Measurements from ENCODE around the gene MDN1.
A peak's percentile ranks its signal among the peaks of the same experiment; 100 is the strongest.
"Not testable (repeated sequence)": the region's sequence is repeated elsewhere in the genome, so short reads cannot be mapped to it uniquely, and the experiment has no call there.

MDN1 gene

DNA sequence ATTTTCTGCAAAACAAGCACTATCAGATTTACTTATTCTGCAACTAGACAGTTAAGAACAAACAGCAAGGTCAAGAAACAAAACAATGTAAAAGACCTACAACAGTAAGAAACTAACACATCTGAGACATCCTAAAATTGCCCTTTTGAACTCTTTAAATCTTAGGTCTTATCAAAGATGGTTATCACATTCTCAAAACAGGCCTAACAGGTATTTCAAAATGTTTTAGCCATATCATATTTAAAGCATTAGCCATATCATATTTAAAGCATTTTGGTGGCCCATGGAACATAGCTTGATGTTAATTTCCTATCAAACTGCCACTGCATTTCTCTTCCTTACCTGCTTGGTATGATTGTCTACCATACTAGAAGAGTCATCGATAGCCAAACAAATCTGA is 169.9 kb downstream of the MDN1 start:
- no peak for DNase-seq (ENCODE audit: low spot score)

DNA sequence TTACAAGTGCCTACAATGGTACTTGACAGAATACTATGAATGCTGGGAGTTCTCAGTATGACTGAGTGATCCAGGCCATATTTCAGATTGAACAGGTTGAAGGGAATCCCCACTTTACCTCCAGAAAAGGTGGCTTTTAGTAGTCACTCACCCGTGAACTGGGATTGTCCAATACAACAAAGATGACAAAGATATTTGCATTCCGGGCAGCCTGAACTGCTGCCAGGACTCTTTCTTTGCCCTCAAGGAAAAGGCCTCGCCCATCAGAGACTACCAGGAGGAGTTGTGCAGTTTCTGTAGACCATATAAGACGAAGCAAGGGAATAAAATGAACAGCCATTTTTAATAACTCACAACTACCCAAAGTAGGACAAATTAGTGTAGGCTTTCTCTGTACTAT is 174.7 kb downstream of the MDN1 start:
- DNase-seq (ENCODE audit: low spot score) = no peak

DNA sequence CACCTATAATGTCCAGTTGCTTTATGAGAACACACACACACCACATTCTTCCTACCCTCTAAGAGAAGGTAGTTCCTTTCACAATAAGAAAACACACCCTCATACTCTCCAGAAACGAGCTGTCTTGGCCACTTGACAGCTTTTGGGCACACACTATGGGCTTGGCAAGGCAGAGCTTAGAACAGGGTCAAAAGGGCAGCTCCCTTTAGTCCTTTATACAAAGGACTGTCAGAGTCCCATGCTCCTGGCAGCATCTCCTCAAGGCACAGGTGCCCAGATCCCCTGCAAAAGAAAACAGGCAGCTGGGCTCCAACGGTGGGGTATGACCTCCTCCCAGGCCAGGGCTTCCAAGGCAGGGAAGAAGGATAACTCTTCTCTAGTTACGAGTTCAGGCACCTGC is 176.2 kb downstream of the MDN1 start:
- no peak for DNase-seq (ENCODE audit: low spot score)

DNA sequence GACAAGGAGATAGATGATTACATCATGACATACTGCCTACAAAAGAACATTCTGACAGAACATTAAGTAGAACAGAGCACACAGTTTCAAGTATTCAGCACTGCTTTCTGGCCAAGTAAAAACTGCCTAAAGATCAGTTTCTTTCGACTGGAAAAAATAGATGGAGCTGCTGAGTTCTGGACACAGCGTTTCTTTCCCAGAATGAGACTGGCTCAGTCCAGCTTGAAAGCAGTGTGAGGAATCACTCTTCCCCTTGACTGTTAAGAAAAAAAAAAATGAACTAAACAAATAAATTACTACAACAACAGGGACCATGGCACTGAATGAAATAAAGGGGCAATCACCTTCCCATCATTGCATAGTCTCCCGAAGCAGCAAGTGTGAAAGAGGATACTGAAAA is 176.6 kb downstream of the MDN1 start:
- no peak for DNase-seq (ENCODE audit: low spot score)

DNA sequence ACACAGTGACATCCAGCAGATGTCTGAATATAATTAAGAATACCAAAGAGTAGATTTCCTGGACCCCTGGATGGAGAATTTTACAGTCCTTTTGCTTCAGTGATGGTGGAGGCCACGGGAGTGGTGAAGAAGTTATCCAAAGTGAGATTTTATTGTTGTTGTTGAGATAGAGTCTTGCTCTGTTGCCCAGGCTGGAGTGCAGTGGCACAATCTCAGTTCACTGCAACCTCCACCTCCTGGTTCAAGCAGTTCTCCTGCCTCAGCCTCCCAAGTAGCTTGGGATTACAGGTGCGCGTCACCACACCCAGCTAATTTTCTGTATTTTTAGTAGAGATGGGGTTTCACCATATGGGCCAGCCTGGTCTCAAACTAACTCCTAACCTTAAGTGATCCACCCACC is 178.0 kb downstream of the MDN1 start:
- not testable (repeated sequence) for DNase-seq (ENCODE audit: low spot score)

DNA sequence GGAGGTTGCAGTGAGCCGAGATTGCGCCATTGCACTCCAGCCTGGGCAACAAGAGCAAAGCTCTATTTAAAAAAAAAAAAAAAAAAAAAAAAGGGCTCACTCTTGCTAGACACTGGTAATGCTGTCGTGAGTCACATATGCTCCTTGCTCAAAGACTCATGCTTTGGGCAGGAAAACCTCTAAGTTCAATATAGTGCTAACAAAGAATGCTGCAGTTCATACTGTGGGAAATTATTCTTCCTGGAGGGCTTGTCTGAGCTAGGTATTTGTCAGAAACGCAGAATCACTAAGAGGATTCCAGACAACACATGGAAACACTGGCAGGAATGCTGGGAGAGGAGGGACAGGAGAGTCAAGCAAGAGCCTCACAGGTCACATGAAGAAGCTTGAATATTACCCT is 178.8 kb downstream of the MDN1 start:
- no peak for DNase-seq (ENCODE audit: low spot score)

DNA sequence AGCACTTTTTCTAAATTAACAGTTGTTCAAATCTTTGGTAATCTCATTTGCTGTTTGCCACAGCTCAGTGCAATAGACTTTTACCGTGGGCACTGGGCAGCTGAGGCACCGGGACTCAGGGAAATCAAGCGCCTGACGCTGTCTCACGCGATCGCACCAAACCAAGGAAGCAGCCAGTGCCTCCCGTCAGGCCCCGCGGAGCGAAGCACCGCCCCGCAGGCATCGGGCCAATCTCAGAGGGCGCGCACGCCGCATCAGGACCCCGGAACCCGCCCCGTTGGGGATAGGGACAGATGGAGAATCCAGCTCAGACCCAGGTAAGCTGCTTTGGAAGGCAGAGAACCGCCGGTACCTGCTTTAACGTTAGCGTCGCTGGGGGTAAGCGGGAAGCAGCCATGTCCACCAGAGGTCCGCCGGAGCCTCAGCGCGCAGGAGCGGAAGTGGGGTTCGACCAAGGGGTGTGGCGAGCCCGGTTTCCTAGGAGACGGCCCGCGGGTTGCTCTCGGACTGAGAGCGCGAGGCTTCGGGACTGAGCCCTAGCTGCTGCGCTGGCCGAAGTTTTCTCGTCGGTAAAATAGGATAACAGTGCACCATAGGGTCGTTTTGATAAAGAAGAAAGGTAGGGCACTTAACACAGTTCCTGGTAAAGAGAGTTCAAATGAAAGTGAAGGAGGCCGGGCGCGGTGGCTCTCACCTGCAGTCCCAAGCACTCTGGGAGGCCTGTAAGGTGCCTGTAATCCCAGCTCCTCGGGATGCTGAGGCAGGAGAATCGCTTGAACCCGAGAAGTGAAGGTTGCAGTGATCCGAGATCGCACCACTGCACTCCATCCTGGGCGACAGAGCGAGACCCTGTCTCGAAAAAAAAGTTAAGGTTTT is 181.0 kb downstream of the MDN1 start, which contains the start of gene LYRM2:
LYRM2 (minus strand) TSS at position 428 of the 876 bp plus-strand sequence; CDS start at position 397, 31 bp downstream.
- DNase-seq (ENCODE audit: low spot score) = peak; percentile 93

DNA sequence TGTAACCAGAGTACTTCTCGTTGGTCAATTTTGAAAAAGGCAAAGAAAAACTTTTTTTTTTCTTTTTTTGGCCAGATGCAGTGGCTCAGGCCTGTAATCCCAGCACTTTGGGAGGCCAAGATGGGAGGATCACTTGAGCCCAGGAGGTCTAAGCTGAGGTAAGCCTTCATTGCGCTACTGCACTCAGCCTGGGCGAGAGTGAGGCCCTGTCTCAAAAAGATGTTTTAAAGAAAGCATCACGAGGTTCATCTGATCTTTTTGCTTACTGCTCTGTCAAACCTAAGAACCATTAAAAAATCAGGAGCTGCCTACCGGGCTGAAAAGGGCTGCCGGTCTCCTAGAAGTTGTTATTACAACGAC is 181.7 kb downstream of the MDN1 start:
- DNase-seq (ENCODE audit: low spot score) = no peak

DNA sequence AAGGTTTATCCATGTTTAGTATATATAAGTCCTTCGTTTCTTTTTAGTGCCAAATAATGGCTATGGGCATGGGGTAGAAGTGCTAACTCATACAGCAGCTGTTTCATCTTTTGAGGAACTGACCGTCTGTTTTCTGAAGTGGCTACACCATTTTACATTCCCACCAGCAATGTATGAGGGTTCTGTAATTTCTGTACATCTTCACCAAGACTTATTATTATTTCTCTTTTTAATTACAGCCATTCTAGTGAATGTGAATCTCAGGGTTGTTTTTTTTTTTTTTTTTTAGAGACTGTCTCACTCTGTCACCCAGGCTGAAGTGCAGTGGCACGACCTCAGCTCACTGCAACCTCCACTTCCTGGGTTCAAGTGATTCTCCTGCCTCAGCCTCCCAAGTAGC is 183.2 kb downstream of the MDN1 start:
- not testable (repeated sequence) for DNase-seq (ENCODE audit: low spot score)

DNA sequence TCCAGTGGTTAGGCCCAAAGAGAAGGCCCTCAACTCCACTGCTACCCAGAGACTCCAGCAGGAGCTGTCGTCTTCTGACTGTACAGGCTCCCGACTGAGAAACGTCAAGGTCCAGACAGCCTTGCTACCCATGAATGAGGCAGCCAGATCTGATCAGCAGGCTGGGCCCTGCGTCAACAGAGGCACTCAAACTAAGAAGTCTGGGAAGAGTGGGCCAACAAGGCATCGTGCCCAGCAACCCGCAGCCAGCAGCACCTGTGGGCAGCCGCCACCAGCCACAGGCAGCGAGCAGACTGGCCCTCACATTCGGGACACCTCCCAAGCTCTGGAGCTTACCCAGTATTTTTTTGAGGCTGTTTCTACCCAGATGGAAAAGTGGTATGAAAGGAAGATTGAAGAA is 189.1 kb downstream of the MDN1 start:
- no peak for DNase-seq (ENCODE audit: low spot score)

DNA sequence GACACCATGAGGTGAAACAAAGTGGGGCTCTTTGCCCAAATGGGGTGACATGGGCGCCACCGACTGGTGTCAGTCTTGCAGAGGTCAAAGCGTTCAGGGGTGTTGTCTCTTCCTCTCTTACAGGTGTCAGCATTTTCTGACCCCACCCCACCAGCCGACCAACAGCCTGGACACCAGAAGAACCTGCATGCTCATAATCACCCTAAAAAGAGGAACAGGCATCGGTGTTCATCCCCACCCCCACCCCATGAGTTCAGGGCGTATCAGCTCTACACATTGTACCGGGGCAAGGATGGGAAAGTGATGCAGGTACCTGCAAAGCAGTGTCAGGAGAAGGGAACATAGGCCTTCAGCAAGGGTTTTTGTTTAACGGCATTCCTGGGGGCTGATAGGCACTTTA is 195.8 kb downstream of the MDN1 start:
- DNase-seq (ENCODE audit: low spot score) = no peak

DNA sequence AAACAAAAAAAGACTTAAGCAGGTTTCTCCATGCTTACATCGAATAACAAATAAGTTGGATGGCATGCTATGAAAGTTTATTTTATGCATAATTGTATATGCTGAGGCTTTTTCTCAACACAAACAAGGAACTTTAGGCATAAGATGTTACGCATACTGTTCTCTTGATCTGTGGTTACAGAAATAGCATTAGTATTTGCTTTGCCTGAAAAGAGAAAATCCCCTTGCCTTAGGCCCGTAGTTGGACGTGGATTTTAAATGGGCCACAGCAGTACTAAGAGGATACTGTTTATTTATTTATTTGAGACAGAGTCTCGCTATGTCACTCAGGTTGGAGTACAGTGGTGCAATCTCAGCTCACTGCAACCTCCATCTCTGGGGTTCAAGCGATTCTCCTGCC is 200.0 kb downstream of the MDN1 start:
- no peak for DNase-seq (ENCODE audit: low spot score)

DNA sequence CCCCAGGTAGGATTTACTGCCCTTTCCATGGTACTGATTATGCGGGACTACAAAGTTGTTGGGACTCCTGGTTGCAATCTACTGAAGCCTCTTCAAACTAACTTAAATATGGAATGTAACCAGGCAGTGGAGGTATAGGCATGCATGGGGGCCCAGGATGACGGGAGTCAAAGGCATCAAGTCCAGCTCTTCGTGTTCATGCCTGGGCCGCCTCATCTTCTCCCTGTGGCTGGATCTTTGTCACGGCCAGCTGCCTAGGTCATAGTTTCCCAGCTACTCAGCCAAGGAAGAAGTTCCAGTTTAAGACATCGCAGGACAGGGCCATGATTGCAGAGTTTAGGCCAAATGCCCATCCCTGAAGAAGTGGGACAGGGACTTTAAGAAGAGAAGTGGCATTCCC is 201.6 kb downstream of the MDN1 start:
- no peak for DNase-seq (ENCODE audit: low spot score)

DNA sequence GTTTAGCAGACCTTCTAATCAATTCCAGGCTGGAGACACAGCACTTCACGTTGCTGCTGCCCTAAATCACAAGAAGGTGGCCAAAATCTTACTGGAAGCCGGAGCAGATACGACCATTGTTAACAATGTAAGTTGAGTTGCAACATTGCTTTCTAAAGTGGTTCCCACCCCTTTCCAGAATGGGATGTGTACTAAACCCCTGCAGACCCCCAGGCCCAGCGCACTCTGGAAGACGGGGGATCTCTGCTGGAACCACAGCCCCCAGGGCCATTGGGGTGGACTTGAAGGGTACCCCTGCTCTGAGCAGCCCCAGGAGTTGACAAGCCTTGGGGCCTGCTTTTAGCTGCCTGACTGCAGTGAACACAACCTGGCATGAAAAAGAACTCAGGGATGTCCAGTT is 203.1 kb downstream of the MDN1 start:
- no peak for DNase-seq (ENCODE audit: low spot score)

DNA sequence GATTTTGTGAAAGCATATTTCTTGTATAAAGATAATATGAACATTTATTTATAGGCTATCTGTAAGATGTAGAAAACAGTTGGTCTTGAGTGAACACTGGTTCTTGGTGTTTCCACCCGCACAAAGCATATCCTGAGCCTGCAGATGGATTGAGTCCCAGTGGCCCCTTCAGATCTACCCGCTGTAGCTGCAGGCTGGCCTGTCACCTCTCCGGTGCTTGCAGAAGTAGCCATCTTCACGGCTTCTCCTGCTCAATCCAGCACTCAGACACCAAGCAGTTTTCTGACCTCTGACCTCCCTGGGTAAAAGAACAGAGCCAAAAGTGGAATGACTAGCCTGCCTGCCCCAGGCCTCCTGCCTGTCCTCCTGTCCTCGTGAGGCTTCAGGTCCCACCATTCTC is 203.7 kb downstream of the MDN1 start:
- DNase-seq (ENCODE audit: low spot score) = no peak

DNA sequence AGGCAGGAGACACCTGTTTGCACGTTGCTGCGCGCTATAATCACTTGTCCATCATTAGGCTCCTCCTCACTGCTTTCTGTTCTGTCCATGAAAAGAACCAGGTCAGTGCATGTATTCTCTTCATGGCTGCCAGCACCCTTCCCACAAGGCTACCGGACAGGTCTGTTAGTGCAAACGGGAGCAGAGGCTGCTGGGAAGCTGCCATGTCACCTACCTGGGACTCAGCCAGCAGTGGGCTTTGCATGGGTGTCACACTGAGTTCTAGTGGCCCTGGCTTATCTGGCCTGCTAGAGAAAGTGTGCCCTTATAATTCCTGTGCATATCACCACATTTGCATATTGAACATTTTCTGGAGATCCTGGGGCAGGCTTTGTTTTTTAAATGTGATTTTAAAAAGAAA is 205.8 kb downstream of the MDN1 start:
- DNase-seq (ENCODE audit: low spot score) = no peak

DNA sequence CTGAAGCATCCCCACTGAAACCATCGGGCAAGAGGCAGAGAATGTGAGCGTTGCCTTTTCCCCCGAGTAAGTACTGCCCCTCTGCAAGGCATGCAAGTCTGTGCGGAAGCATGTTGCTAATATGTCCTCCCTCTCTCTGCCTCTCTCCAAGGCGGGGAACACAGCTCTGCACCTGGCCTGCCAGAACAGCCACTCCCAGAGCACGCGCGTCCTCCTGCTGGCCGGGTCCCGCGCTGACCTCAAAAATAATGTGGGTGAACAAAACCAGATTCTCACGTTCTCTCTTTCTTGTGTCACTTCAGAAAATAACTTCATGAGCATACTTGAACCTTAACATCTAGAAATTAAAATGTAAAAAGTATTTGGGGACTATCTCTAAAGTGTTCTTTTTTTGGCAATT is 207.5 kb downstream of the MDN1 start:
- no peak for DNase-seq (ENCODE audit: low spot score)

DNA sequence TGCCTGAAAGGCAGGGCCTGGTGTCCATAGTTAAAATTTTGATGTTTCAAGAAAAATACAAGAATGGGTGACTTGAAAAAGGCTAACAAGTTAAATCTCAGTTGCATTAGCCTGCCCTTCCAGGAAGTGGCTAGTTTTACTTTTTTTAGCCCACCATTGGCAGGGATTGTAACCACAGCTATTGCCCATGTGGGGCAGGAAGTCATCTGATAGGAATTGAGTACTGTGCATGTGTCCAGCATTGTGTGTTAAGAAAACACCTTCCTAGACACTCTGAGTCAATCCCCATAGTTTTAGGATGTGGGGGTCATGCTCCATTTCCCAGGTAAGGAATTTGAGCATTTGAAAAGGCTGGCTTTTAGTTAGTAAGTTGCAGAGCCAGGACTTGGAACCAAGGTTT is 207.9 kb downstream of the MDN1 start:
- no peak for DNase-seq (ENCODE audit: low spot score)

DNA sequence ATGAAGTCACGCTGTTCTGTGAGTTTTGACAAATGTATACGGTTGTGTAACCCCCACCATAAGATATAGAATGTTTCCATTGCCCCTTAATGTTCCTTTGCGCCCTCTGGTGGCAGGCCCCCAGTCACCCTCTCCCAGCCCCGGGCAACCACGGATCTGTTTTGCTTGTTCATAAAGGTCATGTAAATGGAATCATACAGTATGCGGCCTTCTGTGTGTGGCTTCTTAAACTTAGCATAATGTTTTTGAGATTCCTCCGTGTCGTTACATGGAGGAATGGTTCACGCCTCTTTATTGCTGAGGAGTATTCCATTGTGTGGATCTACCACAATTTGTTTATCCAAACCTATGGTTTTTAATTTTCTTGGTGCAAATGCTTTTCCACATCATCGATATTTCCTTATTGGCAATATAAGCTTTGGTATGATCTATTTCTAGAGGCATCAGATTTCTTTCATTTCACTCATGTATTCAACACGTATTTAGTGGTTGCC is 209.4 kb downstream of the MDN1 start:
- peak; percentile 70 for DNase-seq (ENCODE audit: low spot score)

DNA sequence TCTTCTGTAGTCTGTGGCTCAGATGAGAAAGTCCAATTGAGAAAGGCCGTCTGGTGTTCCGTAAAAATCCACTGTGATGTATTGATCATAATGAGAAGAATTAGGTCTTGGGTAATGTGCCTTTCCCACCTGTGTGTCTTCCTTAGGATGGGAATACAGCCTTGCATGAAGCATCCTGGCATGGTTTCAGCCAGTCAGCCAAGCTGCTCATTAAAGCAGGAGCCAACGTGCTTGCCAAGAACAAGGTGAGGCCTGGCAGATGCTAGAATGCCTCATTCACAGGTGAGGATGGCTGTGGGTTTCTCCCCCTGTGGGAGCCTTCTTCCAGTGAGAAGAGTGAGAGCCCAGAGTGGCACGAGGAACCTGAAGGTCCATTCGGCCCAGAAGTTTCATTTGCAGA is 213.7 kb downstream of the MDN1 start:
- DNase-seq (ENCODE audit: low spot score) = no peak

DNA sequence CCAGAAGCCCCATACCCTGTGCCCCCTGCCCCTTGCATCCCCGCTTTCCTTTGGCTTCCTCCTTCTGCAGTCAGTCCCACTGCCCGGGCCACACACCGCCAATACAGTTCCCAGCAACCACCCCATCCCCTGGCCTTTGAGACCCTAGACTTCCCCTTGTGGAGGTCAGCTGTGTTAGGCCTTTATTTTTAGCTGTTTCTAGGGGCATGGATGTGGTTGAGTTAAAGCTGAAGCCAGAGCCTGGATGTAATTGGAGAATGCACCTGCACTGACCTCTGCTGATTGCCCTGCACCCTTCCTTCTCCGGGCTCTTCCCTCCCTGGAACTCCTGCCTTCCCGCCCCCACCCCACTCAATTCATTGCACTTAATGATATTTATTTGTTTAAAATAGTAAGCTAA is 214.9 kb downstream of the MDN1 start:
- DNase-seq (ENCODE audit: low spot score) = no peak

DNA sequence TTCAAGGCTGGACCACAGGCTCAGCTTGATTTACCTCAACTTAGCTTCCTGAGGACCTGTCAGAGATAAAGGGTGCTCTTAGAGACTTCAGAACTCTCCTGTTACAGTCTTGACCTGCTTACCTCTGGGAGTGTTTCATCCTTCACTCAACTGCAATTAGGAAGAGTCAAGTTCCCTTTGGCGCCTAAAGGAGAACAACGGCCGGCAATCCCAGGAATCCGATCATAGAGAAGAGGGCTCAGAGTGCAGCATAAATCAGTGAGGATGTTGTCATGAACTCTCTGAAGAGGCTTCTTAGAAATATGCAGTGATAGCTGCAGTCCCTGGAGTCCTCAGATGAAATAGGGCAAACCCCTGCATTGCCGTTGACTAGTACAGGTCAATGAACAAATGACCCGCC is 217.4 kb downstream of the MDN1 start:
- DNase-seq (ENCODE audit: low spot score) = no peak

DNA sequence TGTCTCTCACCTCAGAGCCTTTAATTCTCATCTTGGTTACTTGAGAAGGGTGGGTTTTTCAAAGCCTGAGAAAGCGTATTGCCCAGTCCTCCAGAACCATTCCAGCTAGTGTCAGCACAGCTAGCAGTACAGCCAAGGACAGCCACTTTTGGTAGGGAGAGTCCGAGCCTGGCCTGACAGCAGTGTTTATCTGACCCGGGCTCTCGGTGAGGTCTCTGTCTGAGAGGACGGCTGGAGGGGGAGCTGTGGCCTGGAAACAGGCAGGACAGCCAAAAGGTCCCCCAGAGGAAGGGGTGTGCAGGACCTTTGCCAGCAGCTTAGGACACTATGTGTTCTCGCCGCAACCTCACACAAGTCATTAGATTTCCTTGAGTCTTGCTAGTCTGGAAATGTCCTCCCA is 219.9 kb downstream of the MDN1 start:
- DNase-seq (ENCODE audit: low spot score) = no peak

DNA sequence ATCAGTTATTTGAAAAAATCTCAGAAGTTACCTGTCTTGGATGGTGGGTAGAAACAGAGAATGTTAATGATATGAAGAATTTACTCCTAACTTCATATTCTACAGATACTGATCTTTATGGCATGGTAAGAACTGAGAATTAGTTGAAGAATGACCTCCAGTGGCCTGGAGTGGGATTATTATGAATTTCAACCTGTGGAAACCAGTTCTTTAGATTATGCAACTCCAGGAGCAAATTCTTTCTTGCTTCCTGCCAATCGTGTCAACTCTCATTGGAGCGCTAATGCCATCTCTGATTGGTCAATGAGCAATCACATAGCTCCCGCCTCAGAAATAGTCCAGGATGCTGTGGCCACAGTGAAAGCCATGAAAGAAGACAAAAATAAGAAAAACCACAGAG is 221.6 kb downstream of the MDN1 start:
- peak; percentile 5 for DNase-seq (ENCODE audit: low spot score)

Data from activated CD4-positive, alpha-beta T cell treated with anti-CD3 and anti-CD28 coated beads, Interleukin-2, Interleukin-4, amounts not matched to agents 100 ng/mL and 50 ng/mL, durations not matched to agents 16 hours and 8 hours (primary cell).